HepG2 (cell line): Measurements from ENCODE around the gene RPTOR. TPM values are rescaled to one million over a fixed set of nuclear protein-coding genes. Genes with fewer than 3 reads are reported as not detected.

Experiments used
- ATF7 ChIP-seq, 2 experiments: fragments of 450-650 bp in 1 of 2; sonication (generic) in 1 of 2; formaldehyde crosslinking in 1 of 2; IDR thresholded peaks; 2 replicates each; pipeline versions ENCODE4 v1.4.0 to v1.6.1; 2016 to 2020; ENCODE audit warnings: antibody characterized with exemption in 1 of 2, mild to moderate bottlenecking in 1 of 2, missing genetic modification reagents in 1 of 2
- BORCS8-MEF2B ChIP-seq: sonication (generic); formaldehyde crosslinking; IDR thresholded peaks from 2 replicates; pipeline ENCODE4 v1.8.0; 2022; ENCODE audit warnings: mild to moderate bottlenecking, missing genetic modification reagents
- KMT2A ChIP-seq: sonication (generic); formaldehyde crosslinking; IDR thresholded peaks from 2 replicates; pipeline ENCODE4 v1.4.0; 2020; ENCODE audit warnings: missing genetic modification reagents
- MTA1 ChIP-seq: sonication (generic); formaldehyde crosslinking; IDR thresholded peaks from 2 replicates; pipeline ENCODE4 v1.4.0; 2020; ENCODE audit warnings: missing genetic modification reagents, mild to moderate bottlenecking, borderline replicate concordance
- PAF1 ChIP-seq: IDR thresholded peaks from 2 replicates; pipeline ENCODE4 v1.6.1; 2016; ENCODE audit warnings: missing genetic modification reagents, missing compliant biosample characterization
- PHF21A ChIP-seq: sonication (generic); formaldehyde crosslinking; IDR thresholded peaks from 2 replicates; pipeline ENCODE4 v1.5.0; 2020; ENCODE audit warnings: mild to moderate bottlenecking, missing genetic modification reagents
- RXRA ChIP-seq: sonication (generic); formaldehyde crosslinking; IDR thresholded peaks from 2 replicates; pipeline ENCODE4 v1.5.1; 2020; ENCODE audit warnings: missing genetic modification reagents
- SALL1 ChIP-seq: sonication (generic); formaldehyde crosslinking; IDR thresholded peaks from 2 replicates; pipeline ENCODE4 v1.8.0; 2022; ENCODE audit warnings: mild to moderate bottlenecking, missing genetic modification reagents
- STAG1 ChIP-seq: sonication (generic); formaldehyde crosslinking; IDR thresholded peaks from 2 replicates; pipeline ENCODE4 v1.4.0; 2020; ENCODE audit warnings: missing genetic modification reagents
- ZBTB43 ChIP-seq: sonication (generic); formaldehyde crosslinking; conservative IDR thresholded peaks from 2 replicates; pipeline ENCODE4 v1.4.0; 2020; ENCODE audit warnings: missing genetic modification reagents
- ZBTB7A ChIP-seq: sonication (generic); formaldehyde crosslinking; IDR thresholded peaks from 2 replicates; pipeline ENCODE4 v1.8.0; 2022; ENCODE audit warnings: mild to moderate bottlenecking, missing genetic modification reagents
- ZNF225 ChIP-seq: sonication (generic); formaldehyde crosslinking; IDR thresholded peaks from 2 replicates; pipeline ENCODE4 v1.4.0; 2020; ENCODE audit warnings: mild to moderate bottlenecking, missing genetic modification reagents
- ZNF280B ChIP-seq: sonication (generic); formaldehyde crosslinking; IDR thresholded peaks from 2 replicates; pipeline ENCODE4 v1.5.0; 2020; ENCODE audit warnings: missing genetic modification reagents, mild to moderate bottlenecking, borderline replicate concordance
- ZNF510 ChIP-seq: sonication (generic); formaldehyde crosslinking; IDR thresholded peaks from 2 replicates; pipeline ENCODE4 v1.4.0; 2020; ENCODE audit warnings: low read depth, mild to moderate bottlenecking, missing genetic modification reagents
- ZNF777 ChIP-seq: sonication (generic); formaldehyde crosslinking; IDR thresholded peaks from 2 replicates; pipeline ENCODE4 v1.4.0; 2020; ENCODE audit warnings: missing genetic modification reagents
- ZNF891 ChIP-seq: sonication (generic); formaldehyde crosslinking; IDR thresholded peaks from 2 replicates; pipeline ENCODE4 v1.5.0; 2020; ENCODE audit warnings: mild to moderate bottlenecking, missing genetic modification reagents
- polyA plus RNA-seq, 8 experiments: library from polyadenylated mRNA; depleted of rRNA in 3 of 8; stranded (reverse) in 7 of 8; unstranded in 1 of 8; fragments of >200 nt; fragmentation: Illumina TruSeq in 4 of 8; extraction: Trizol in 4 of 8; gene quantifications; 2 replicates each; pipeline versions ENCODE4 v1.2.1 to v1.2.3, GENCODE V29; 2011 to 2016; ENCODE audit warnings: low read depth in 4 of 8, missing spikeins in 1 of 8, mixed read lengths in 1 of 8; ENCODE audit not compliant: insufficient read depth in 1 of 8
- total RNA-seq, 5 experiments: library from RNA; depleted of rRNA; stranded (reverse); fragments of >200 nt; fragmentation: Illumina TruSeq; extraction: Trizol; gene quantifications; 2 replicates each; pipeline ENCODE4 v1.2.3, GENCODE V29; 2016; ENCODE audit warnings: low read depth in 1 of 5
- TF ChIP-seq, protein P1 (sequence below): sonication (generic); formaldehyde crosslinking; IDR thresholded peaks from 2 replicates; pipeline ENCODE4 v1.4.0; 2020; ENCODE audit warnings: mild to moderate bottlenecking, missing genetic modification reagents, borderline replicate concordance
- TF ChIP-seq, protein P2 (sequence below): sonication (generic); formaldehyde crosslinking; IDR thresholded peaks from 2 replicates; pipeline ENCODE4 v1.9.0; 2022; ENCODE audit warnings: low read depth, missing genetic modification reagents
- TF ChIP-seq, protein P3 (sequence below): IDR thresholded peaks from 2 replicates; pipeline ENCODE4 v1.6.1; 2012; ENCODE audit warnings: inconsistent platforms

Gene RPTOR
- total and polyA plus RNA-seq, 2 of the 13 experiments (the other 11 are each of a cell fraction or from before 2014, with no cell fraction given): 6.6 to 25.3 TPM

DNA sequence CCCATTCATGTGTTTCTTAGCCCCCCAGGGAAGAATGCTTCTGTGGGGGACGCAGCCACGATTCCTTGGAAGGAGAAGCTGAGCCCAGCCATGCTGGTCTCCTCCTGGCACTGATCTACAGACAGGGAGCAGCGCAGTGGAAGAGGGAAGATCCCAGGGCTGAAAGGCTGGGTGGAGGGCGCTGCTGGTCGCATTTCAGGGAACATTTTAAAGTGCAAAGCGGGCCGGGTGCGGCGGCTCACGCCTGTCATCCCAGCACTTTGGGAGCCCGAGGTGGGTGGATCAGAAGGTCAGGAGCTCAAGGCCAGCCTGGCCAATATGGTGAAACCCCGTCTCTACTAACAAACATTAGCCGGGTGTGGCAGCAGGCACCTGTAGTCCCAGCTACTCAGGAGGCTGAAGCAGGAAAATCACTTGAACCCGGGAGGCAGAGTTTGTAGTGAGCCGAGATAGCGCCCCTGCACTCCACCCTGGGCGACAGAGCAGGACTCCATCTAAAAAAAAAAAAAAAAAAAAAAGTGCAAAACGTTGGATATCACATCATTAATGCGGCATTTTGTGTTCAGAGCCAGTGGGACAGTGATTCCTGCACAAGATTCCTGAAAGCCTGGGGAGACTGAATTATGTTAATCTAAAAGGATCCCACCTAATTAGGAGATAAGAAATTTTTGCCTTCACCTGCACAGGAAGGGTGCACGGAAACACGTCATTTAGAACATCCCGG lies 446.4 kb downstream of the RPTOR start (continued):
- TF ChIP-seq ZNF225 (CRISPR knock-in tag): 0 out of 2 replicates have a peak, but pooled peaks have one; percentile 7
- TF ChIP-seq PHF21A (CRISPR knock-in tag): peak; percentile 48; the same call in 1 of the 2 replicates
- 0 out of 2 replicates have a peak, but pooled peaks have one; percentile 12 for TF ChIP-seq RXRA
- TF ChIP-seq ZBTB43 (CRISPR knock-in tag): no peak
- TF ChIP-seq, protein P1, sequence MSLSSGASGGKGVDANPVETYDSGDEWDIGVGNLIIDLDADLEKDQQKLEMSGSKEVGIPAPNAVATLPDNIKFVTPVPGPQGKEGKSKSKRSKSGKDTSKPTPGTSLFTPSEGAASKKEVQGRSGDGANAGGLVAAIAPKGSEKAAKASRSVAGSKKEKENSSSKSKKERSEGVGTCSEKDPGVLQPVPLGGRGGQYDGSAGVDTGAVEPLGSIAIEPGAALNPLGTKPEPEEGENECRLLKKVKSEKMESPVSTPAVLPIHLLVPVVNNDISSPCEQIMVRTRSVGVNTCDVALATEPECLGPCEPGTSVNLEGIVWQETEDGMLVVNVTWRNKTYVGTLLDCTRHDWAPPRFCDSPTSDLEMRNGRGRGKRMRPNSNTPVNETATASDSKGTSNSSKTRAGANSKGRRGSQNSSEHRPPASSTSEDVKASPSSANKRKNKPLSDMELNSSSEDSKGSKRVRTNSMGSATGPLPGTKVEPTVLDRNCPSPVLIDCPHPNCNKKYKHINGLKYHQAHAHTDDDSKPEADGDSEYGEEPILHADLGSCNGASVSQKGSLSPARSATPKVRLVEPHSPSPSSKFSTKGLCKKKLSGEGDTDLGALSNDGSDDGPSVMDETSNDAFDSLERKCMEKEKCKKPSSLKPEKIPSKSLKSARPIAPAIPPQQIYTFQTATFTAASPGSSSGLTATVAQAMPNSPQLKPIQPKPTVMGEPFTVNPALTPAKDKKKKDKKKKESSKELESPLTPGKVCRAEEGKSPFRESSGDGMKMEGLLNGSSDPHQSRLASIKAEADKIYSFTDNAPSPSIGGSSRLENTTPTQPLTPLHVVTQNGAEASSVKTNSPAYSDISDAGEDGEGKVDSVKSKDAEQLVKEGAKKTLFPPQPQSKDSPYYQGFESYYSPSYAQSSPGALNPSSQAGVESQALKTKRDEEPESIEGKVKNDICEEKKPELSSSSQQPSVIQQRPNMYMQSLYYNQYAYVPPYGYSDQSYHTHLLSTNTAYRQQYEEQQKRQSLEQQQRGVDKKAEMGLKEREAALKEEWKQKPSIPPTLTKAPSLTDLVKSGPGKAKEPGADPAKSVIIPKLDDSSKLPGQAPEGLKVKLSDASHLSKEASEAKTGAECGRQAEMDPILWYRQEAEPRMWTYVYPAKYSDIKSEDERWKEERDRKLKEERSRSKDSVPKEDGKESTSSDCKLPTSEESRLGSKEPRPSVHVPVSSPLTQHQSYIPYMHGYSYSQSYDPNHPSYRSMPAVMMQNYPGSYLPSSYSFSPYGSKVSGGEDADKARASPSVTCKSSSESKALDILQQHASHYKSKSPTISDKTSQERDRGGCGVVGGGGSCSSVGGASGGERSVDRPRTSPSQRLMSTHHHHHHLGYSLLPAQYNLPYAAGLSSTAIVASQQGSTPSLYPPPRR (CRISPR knock-in tag): 0 out of 2 replicates have a peak, but pooled peaks have one; percentile 56
- 0 out of 2 replicates have a peak, but pooled peaks have one; percentile 23 for TF ChIP-seq KMT2A
- no peak for TF ChIP-seq ZNF777 (CRISPR knock-in tag)
- TF ChIP-seq STAG1: peak; percentile 43
- no peak for TF ChIP-seq ATF7 (IDR thresholded peaks at IDR 0.05)
- TF ChIP-seq ATF7 (CRISPR knock-in tag; IDR thresholded peaks at IDR 0.05): 0 out of 2 replicates have a peak, but pooled peaks have one; percentile 43
- TF ChIP-seq ZNF280B (CRISPR knock-in tag): peak; percentile 58; the same call in 1 of the 2 replicates
- 0 out of 2 replicates have a peak, but pooled peaks have one; percentile 57 for TF ChIP-seq ZNF891
- TF ChIP-seq, protein P2, sequence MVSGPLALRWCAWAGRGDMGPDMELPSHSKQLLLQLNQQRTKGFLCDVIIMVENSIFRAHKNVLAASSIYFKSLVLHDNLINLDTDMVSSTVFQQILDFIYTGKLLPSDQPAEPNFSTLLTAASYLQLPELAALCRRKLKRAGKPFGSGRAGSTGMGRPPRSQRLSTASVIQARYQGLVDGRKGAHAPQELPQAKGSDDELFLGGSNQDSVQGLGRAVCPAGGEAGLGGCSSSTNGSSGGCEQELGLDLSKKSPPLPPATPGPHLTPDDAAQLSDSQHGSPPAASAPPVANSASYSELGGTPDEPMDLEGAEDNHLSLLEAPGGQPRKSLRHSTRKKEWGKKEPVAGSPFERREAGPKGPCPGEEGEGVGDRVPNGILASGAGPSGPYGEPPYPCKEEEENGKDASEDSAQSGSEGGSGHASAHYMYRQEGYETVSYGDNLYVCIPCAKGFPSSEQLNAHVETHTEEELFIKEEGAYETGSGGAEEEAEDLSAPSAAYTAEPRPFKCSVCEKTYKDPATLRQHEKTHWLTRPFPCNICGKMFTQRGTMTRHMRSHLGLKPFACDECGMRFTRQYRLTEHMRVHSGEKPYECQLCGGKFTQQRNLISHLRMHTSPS: no peak
- no peak for TF ChIP-seq PAF1 (CRISPR knock-in tag)
- TF ChIP-seq, protein P3, sequence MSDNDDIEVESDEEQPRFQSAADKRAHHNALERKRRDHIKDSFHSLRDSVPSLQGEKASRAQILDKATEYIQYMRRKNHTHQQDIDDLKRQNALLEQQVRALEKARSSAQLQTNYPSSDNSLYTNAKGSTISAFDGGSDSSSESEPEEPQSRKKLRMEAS: peak; percentile 26; the same call in 1 of the 2 replicates
- peak; percentile 45 for TF ChIP-seq SALL1 (CRISPR knock-in tag)
- peak; percentile 96 for TF ChIP-seq ZNF510 (CRISPR knock-in tag)
- TF ChIP-seq BORCS8-MEF2B (CRISPR knock-in tag): no peak
- peak; percentile 70; the same call in 1 of the 2 replicates for TF ChIP-seq MTA1 (CRISPR knock-in tag)
- peak; percentile 65; the same call in 1 of the 2 replicates for TF ChIP-seq ZBTB7A (CRISPR knock-in tag)
